ENCODE results near the gene GASK1A.

DNA sequence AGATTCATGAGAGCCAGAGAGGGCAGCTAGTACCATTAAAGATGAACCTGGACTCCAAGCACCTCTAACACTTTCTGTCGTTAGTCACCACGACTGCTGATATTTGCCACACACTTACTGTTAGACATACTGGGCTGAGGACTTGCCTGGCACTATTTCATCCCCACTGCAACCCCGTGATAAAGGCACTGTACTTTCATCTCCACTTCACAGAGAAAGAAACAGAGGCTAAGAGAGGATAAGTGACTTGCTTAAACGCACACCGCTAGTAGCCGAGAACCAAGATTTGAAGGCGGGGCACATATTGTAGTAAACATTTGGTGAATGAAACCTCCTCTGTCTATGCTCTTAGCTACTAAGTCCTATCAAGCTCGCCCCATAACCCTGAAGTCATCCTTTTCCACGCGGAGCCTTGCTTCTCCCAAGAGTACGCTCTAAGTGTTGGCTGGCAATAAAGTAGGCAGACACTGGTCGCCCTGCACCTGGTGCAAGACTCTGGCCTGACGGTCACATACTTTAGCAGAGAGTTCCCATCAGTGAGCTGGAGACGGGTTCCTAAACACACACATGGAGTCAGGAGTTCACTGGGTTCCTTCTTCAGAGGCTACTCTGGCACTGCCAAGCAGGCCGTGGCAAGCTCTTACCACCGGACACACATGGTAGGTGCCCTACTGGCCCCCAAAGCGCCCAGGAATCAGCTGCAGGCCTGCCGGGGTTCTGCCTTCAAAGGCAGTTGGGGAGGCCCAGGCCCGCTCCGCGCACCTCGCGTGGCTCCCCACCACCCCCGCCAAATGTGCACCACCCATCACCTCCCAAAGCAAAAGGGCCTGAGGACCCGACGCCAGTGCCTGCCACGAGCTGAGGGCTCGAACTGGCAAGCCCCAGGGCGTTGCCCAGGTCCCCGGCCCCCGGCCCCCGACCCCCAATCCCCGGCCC, 125.8 kb downstream of the GASK1A start:
- TF ChIP-seq, protein P1, sequence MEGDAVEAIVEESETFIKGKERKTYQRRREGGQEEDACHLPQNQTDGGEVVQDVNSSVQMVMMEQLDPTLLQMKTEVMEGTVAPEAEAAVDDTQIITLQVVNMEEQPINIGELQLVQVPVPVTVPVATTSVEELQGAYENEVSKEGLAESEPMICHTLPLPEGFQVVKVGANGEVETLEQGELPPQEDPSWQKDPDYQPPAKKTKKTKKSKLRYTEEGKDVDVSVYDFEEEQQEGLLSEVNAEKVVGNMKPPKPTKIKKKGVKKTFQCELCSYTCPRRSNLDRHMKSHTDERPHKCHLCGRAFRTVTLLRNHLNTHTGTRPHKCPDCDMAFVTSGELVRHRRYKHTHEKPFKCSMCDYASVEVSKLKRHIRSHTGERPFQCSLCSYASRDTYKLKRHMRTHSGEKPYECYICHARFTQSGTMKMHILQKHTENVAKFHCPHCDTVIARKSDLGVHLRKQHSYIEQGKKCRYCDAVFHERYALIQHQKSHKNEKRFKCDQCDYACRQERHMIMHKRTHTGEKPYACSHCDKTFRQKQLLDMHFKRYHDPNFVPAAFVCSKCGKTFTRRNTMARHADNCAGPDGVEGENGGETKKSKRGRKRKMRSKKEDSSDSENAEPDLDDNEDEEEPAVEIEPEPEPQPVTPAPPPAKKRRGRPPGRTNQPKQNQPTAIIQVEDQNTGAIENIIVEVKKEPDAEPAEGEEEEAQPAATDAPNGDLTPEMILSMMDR (IDR thresholded peaks at IDR 0.05; ENCODE audit: low read depth, low read length), result no peak
- TF ChIP-seq EZH2phosphoT487 (IDR thresholded peaks at IDR 0.05; ENCODE audit: low read depth), result no peak

Data from OCI-LY3 (cell line).